GM23248 (cell line): ENCODE data around the gene VAMP2.

Source experiments
- EZH2 ChIP-seq: fragments of 200-600 bp; sonication (generic); IDR thresholded peaks from 2 replicates; pipeline ENCODE4 v1.6.1; 2018; ENCODE audit warnings: antibody characterized with exemption, mild to moderate bottlenecking; ENCODE audit not compliant: insufficient read depth, poor library complexity, severe bottlenecking
- EZH2phosphoT487 ChIP-seq: fragments of 200-600 bp; sonication (generic); IDR thresholded peaks from 2 replicates; pipeline ENCODE4 v1.6.1; 2018; ENCODE audit warnings: antibody characterized with exemption, moderate library complexity, mild to moderate bottlenecking, low read depth; ENCODE audit not compliant: insufficient read depth

GRCh38 chr17:8189041-8189710 is 26.4 kb upstream of the VAMP2 start:
- TF ChIP-seq EZH2 (no peak), EZH2phosphoT487 (no peak)
